ENCODE measurements around the gene MYO18B. TPM values are rescaled to one million over a fixed set of nuclear protein-coding genes. Genes with fewer than 3 reads are reported as not detected.
A peak's percentile ranks its signal among the peaks of the same experiment; 100 is the strongest.

Gene MYO18B
- total and polyA plus RNA-seq, 7 donors = 79.3 to 434 (median 273) TPM

- 89 to 94% (median 89%) methylated on average over 7 of the region's 7 CpGs for WGBS, 3 donors
- TF ChIP-seq, protein P1, sequence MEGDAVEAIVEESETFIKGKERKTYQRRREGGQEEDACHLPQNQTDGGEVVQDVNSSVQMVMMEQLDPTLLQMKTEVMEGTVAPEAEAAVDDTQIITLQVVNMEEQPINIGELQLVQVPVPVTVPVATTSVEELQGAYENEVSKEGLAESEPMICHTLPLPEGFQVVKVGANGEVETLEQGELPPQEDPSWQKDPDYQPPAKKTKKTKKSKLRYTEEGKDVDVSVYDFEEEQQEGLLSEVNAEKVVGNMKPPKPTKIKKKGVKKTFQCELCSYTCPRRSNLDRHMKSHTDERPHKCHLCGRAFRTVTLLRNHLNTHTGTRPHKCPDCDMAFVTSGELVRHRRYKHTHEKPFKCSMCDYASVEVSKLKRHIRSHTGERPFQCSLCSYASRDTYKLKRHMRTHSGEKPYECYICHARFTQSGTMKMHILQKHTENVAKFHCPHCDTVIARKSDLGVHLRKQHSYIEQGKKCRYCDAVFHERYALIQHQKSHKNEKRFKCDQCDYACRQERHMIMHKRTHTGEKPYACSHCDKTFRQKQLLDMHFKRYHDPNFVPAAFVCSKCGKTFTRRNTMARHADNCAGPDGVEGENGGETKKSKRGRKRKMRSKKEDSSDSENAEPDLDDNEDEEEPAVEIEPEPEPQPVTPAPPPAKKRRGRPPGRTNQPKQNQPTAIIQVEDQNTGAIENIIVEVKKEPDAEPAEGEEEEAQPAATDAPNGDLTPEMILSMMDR (IDR thresholded peaks at IDR 0.05) = no peak
- Histone ChIP-seq H3K9me3 (no peaks in the 10 kb centered on the region), H3K36me3 (ENCODE audit: insufficient read depth in 1 of 2, low read depth in 1 of 2) (no peaks in the 10 kb centered on the region), H3K27me3 (ENCODE audit: insufficient read depth in 3 of 3, low read length in 2 of 3) (no peaks in the 10 kb centered on the region), H3K4me3 (no peak overlapping the region), H3K4me1 (peaks cover 17% of the 10 kb centered on the region), H3K27ac (no peak overlapping the region)
- ATAC-seq (no peak), DNase-seq (no peak)
- intact Hi-C loops (cut with DNase I) = no loop called here
These were observed 43.5 kb upstream of the MYO18B start for GRCh38 chr22:25698461-25698860.

DNA sequence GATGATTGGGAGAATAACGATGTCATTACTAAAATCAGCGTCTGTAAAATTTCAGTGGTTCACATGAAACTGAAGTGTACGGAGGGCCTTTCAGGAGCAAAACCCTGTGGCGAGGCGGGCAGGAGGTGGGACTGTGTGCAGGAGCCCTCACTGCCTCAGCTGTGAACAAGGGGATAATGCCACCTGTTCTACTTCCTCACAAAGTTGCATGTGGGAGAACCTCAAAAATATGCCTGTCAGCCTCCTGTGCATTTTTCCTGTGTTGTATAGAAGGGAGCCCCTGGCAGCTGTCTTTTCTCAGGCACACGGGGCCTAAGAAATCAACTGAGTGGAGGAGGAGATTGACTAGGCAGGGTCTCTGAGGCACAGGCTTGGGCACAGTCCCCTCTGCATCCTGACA is 43.0 kb upstream of the MYO18B start:
- intact Hi-C loops (cut with DNase I) = no loop called here
- H3K4me1 ChIP-seq = peaks cover 14% of the 10 kb centered on the region
- DNase-seq (no peak), ATAC-seq (no peak)
- H3K9me3 ChIP-seq = no peaks in the 10 kb centered on the region
- no peaks in the 10 kb centered on the region for H3K36me3 ChIP-seq (ENCODE audit: insufficient read depth in 1 of 2, low read depth in 1 of 2)
- no peak overlapping the region for H3K4me3 ChIP-seq
- TF ChIP-seq, protein P1 (IDR thresholded peaks at IDR 0.05) = no peak
- H3K27me3 ChIP-seq (ENCODE audit: insufficient read depth in 3 of 3, low read length in 2 of 3) = no peaks in the 10 kb centered on the region
- 81 to 90% (median 83%) methylated on average over 6 of the region's 6 CpGs for WGBS, 3 donors
- H3K27ac ChIP-seq = no peak overlapping the region

DNA sequence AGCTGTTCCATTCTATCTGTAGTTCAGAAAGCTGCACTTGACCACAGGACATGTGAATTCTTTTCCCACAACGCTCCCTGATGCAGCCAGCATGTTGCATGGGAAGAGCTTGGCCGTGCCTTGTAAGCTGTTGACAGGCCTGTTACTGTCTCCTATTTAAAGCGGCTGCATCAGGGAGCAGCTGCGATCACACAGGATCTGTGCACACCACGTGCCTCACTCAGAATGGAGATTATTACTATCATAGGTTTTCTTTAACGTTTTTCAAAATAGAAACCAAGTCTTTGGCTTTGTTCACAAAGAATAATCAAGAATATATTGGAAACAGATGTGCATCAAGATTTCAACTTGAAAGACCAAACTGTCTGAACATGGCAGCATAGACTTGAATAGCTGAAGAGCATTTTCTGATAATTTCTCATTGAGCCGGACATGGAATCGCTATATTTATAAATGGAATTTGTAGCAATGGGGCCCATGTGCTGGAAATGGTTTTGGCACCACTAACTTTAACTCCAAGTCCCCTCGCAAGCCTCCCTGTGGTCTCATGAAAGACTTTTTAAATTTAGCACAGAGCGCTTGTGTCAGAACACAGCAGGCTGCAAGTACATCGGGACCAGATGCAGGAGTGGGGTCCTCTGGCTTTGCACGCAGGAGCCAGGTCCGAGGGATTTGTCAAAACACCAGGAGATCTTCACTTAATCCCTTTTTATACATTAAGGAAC is 40.8 kb upstream of the MYO18B start:
- intact Hi-C loops (cut with DNase I) = loop anchor here (5.0 to 10.0 kb wide), 3 partner anchors 71 to 246 kb away; no protein-coding TSS in a partner anchor
- H3K4me1 ChIP-seq = peaks cover 11% of the 10 kb centered on the region
- TF ChIP-seq, protein P1 (IDR thresholded peaks at IDR 0.05) = no peak
- peak overlapping the region; percentile 39 for H3K27ac ChIP-seq
- ATAC-seq (peak; percentile 99 to 100 (median 99)), DNase-seq (peak; percentile 32 to 65)
- no peaks in the 10 kb centered on the region for H3K9me3 ChIP-seq
- H3K4me3 ChIP-seq = peak overlapping the region; percentile 21
- H3K36me3 ChIP-seq (ENCODE audit: insufficient read depth in 1 of 2, low read depth in 1 of 2) = no peaks in the 10 kb centered on the region
- WGBS, 3 donors = 22 to 28% (median 22%) methylated on average over 13 of the region's 13 CpGs
- H3K27me3 ChIP-seq (ENCODE audit: insufficient read depth in 3 of 3, low read length in 2 of 3) = no peaks in the 10 kb centered on the region

DNA sequence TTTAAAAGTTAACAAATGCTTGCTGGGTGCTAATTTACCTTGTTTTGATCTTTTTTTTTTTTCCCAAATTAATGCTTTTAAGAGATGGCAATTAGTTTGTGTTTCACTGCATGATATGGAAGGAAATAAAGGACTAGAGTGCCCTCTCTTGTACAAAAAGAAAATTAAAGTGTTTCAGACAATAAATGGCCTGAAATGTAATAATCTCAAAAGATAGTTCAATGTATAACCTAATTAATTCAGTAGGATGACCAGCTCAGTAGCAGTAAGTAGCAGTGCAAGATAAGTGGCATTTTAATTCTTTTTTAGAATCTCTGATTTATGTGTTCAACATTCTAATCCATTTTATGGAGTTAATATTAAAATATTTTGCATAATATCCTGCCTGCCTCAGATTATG is 39.9 kb upstream of the MYO18B start:
- H3K4me1 ChIP-seq = peaks cover 11% of the 10 kb centered on the region
- H3K4me3 ChIP-seq = no peak overlapping the region
- DNase-seq = no peak
- TF ChIP-seq, protein P1 (IDR thresholded peaks at IDR 0.05) = peak; percentile 42
- peak in 1 of 4 donors; percentile 68 for ATAC-seq
- no peak overlapping the region for H3K27ac ChIP-seq
- intact Hi-C loops (cut with DNase I) = loop anchor here (5.0 to 10.0 kb wide), 3 partner anchors 70 to 247 kb away; no protein-coding TSS in a partner anchor
- no peaks in the 10 kb centered on the region for H3K9me3 ChIP-seq
- no peaks in the 10 kb centered on the region for H3K36me3 ChIP-seq (ENCODE audit: insufficient read depth in 1 of 2, low read depth in 1 of 2)
- H3K27me3 ChIP-seq (ENCODE audit: insufficient read depth in 3 of 3, low read length in 2 of 3) = no peaks in the 10 kb centered on the region

Data from psoas muscle (tissue), 8 donors.